ENCODE measurements around the gene MAML2. TPM values are rescaled to one million over a fixed set of nuclear protein-coding genes. Genes with fewer than 3 reads are reported as not detected.

MAML2 gene
- total and polyA plus RNA-seq, 2 experiments from 2014 or later, result 2.0 to 7.1 TPM

DNA sequence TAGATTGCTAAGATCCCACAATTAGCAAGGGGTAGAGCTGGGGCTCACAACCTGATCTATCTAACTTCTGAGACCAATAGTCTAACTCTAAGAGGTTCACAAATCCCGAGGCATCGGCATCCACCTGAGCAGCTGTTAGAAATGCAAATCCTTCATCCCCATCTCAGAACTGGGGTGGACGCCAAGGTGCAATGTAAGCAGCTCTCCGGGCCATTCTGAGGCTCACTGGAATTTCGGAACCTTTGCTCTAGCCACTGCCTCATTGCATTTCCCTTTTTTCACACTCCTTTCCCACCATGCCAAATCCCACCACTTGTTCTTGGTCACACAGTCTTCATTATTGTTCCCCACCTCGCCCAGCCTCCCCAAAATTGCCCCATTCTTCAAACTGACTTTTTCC, 29.8 kb downstream of the MAML2 start (continued):
- TF ChIP-seq, protein P1, sequence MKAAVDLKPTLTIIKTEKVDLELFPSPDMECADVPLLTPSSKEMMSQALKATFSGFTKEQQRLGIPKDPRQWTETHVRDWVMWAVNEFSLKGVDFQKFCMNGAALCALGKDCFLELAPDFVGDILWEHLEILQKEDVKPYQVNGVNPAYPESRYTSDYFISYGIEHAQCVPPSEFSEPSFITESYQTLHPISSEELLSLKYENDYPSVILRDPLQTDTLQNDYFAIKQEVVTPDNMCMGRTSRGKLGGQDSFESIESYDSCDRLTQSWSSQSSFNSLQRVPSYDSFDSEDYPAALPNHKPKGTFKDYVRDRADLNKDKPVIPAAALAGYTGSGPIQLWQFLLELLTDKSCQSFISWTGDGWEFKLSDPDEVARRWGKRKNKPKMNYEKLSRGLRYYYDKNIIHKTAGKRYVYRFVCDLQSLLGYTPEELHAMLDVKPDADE (IDR thresholded peaks at IDR 0.05), result no peak
- TF ChIP-seq EZH2phosphoT487 (IDR thresholded peaks at IDR 0.05; ENCODE audit: unreplicated experiment) (no peak), POLR2AphosphoS5 (IDR thresholded peaks at IDR 0.05; ENCODE audit: low read depth) (no peak)

DNA sequence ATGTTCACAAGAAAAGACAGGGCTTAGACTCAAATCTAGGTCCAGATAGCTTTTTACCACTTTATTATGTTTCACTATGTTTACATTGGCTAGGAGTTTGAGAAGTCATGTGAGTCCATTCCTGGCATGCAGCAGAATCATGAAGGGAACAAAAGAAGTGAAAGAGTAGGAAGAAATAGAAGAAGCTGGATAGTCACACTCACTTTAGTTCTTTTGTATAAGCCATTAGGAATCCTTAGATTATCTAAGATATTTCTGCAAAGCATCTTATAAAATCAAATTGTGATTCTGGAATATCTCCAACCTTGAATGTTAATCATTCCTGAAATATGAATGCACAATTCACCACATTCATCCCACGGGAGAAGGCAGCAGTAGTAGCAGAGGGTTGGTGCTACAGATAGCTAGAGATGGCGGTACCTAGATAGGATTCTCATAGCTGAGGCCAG, 31.9 kb downstream of the MAML2 start:
- no peaks in the 10 kb centered on the region for H3K36me3 Mint-ChIP-seq (ENCODE audit: low read depth)
- no peak overlapping the region for H3K4me2 ChIP-seq
- H4K20me1 ChIP-seq (replicated peaks; ENCODE audit: insufficient read depth), result no peaks in the 10 kb centered on the region
- H3F3A ChIP-seq (replicated peaks; ENCODE audit: low read depth), result no peaks in the 10 kb centered on the region
- H3K79me2 ChIP-seq (replicated peaks; ENCODE audit: insufficient read depth), result 0 out of 2 replicates have a peak, but pooled peaks cover 2% of the 10 kb centered on the region
- peaks cover 55% of the 10 kb centered on the region for H3K4me1 Mint-ChIP-seq
- no peaks in the 10 kb centered on the region for H3K9me2 ChIP-seq (ENCODE audit: insufficient read depth)
- H3K27ac ChIP-seq (ENCODE audit: low read depth), result no peak overlapping the region
- H3K4me3 ChIP-seq, result no peak overlapping the region
- no peak overlapping the region for H2AFZ ChIP-seq
- H3K27me3 ChIP-seq (ENCODE audit: insufficient read depth), result no peaks in the 10 kb centered on the region
- peaks cover 57% of the 10 kb centered on the region for H3K4me1 ChIP-seq (ENCODE audit: insufficient read depth)
- no peak overlapping the region for H3K27ac Mint-ChIP-seq
- no peak for ATAC-seq
- no peaks in the 10 kb centered on the region for H3K9me3 Mint-ChIP-seq
- H3K36me3 ChIP-seq (ENCODE audit: insufficient read depth), result no peaks in the 10 kb centered on the region
- no peaks in the 10 kb centered on the region for H3K27me3 Mint-ChIP-seq (ENCODE audit: insufficient read depth, low read depth, poor library complexity)
- DNase-seq (ENCODE audit: low spot score), result no peak
- no peak overlapping the region for H3K4me3 Mint-ChIP-seq
- no peak for TF ChIP-seq JUNB (IDR thresholded peaks at IDR 0.05; ENCODE audit: unreplicated experiment)
- TF ChIP-seq NANOG (IDR thresholded peaks at IDR 0.05; ENCODE audit: borderline replicate concordance), result no peak
- no peak for TF ChIP-seq ZNF114 (CRISPR knock-in tag; IDR thresholded peaks at IDR 0.05)
- TF ChIP-seq, protein P1 (IDR thresholded peaks at IDR 0.05), result no peak
- TF ChIP-seq, protein P2, sequence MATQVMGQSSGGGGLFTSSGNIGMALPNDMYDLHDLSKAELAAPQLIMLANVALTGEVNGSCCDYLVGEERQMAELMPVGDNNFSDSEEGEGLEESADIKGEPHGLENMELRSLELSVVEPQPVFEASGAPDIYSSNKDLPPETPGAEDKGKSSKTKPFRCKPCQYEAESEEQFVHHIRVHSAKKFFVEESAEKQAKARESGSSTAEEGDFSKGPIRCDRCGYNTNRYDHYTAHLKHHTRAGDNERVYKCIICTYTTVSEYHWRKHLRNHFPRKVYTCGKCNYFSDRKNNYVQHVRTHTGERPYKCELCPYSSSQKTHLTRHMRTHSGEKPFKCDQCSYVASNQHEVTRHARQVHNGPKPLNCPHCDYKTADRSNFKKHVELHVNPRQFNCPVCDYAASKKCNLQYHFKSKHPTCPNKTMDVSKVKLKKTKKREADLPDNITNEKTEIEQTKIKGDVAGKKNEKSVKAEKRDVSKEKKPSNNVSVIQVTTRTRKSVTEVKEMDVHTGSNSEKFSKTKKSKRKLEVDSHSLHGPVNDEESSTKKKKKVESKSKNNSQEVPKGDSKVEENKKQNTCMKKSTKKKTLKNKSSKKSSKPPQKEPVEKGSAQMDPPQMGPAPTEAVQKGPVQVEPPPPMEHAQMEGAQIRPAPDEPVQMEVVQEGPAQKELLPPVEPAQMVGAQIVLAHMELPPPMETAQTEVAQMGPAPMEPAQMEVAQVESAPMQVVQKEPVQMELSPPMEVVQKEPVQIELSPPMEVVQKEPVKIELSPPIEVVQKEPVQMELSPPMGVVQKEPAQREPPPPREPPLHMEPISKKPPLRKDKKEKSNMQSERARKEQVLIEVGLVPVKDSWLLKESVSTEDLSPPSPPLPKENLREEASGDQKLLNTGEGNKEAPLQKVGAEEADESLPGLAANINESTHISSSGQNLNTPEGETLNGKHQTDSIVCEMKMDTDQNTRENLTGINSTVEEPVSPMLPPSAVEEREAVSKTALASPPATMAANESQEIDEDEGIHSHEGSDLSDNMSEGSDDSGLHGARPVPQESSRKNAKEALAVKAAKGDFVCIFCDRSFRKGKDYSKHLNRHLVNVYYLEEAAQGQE (IDR thresholded peaks at IDR 0.05; ENCODE audit: unreplicated experiment), result no peak
- no peak for TF ChIP-seq STAT1 (IDR thresholded peaks at IDR 0.05; ENCODE audit: unreplicated experiment)
- no peak for TF ChIP-seq CREB1 (CRISPR knock-in tag; IDR thresholded peaks at IDR 0.05; ENCODE audit: low read depth)
- TF ChIP-seq, protein P3, sequence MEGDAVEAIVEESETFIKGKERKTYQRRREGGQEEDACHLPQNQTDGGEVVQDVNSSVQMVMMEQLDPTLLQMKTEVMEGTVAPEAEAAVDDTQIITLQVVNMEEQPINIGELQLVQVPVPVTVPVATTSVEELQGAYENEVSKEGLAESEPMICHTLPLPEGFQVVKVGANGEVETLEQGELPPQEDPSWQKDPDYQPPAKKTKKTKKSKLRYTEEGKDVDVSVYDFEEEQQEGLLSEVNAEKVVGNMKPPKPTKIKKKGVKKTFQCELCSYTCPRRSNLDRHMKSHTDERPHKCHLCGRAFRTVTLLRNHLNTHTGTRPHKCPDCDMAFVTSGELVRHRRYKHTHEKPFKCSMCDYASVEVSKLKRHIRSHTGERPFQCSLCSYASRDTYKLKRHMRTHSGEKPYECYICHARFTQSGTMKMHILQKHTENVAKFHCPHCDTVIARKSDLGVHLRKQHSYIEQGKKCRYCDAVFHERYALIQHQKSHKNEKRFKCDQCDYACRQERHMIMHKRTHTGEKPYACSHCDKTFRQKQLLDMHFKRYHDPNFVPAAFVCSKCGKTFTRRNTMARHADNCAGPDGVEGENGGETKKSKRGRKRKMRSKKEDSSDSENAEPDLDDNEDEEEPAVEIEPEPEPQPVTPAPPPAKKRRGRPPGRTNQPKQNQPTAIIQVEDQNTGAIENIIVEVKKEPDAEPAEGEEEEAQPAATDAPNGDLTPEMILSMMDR (conservative IDR thresholded peaks at IDR 0.05; ENCODE audit: low read depth in 2 of 2), result no peak
- TF ChIP-seq ZNF331 (CRISPR knock-in tag; IDR thresholded peaks at IDR 0.05; ENCODE audit: low read depth), result no peak
- no peak for TF ChIP-seq EZH2phosphoT487 (IDR thresholded peaks at IDR 0.05; ENCODE audit: unreplicated experiment)
- no peak for TF ChIP-seq EZH2 (IDR thresholded peaks at IDR 0.05; ENCODE audit: low read depth, unreplicated experiment)

All from GM23338 (cell line).